OCI-LY7 (cell line): ENCODE data around the gene KHK. TPM values are rescaled to one million over a fixed set of nuclear protein-coding genes. Genes with fewer than 3 reads are reported as not detected.

Experiments
- BruUV-seq: library from RNA; stranded (reverse); fragments of 400-500 nt; replicated peaks from 2 replicates; lab custom pipeline; 2021; lab: Mats Ljungman, UMichigan
- CTCF ChIA-PET: fragments of 300-600 bp; sonication (Branson Sonifier 250); formaldehyde crosslinking; loops from one replicate; lab custom pipeline; 2022; ENCODE audit warnings: antibody characterized with exemption; ENCODE audit not compliant: unreplicated experiment; lab: Charles Lee
- POLR2A ChIA-PET: fragments of 300-600 bp; sonication (Branson Sonifier 250); formaldehyde crosslinking; loops from one replicate; lab custom pipeline; 2022; ENCODE audit warnings: antibody characterized with exemption; lab: Charles Lee
- DNase-seq: peaks from one replicate; pipeline ENCODE4 v3.0.0-alpha.2; 2015; ENCODE audit warnings: low spot score
- H2AFZ ChIP-seq: fragments of 200-600 bp; sonication (generic), shearing (Covaris generic); 2 replicates; pipeline ENCODE4 v1.6.1; 2014; ENCODE audit warnings: mild to moderate bottlenecking, antibody characterized with exemption, low read length, moderate library complexity
- H3K27ac ChIP-seq: fragments of 200-600 bp; sonication (generic); 2 replicates; pipeline ENCODE4 v1.5.1; 2014; ENCODE audit warnings: mixed run types, low read depth, mild to moderate bottlenecking, moderate library complexity, low read length, inconsistent platforms; ENCODE audit not compliant: poor library complexity, severe bottlenecking
- H3K36me3 ChIP-seq: fragments of 200-600 bp; sonication (generic); 2 replicates; pipeline ENCODE4 v1.6.1; 2014; ENCODE audit warnings: mild to moderate bottlenecking, antibody characterized with exemption, low read length, moderate library complexity, mixed read lengths; ENCODE audit not compliant: insufficient read depth
- H3K4me1 ChIP-seq: fragments of 200-600 bp; sonication (generic); 2 replicates; pipeline ENCODE4 v1.5.1; 2014; ENCODE audit warnings: mild to moderate bottlenecking, low read length; ENCODE audit not compliant: insufficient read depth, poor library complexity, severe bottlenecking
- H3K4me2 ChIP-seq: fragments of 200-600 bp; sonication (generic); 2 replicates; pipeline ENCODE4 v1.6.1; 2014; ENCODE audit warnings: mild to moderate bottlenecking, low read length
- H3K4me3 ChIP-seq: fragments of 200-600 bp; sonication (generic); 2 replicates; pipeline ENCODE4 v1.5.1; 2014; ENCODE audit warnings: mild to moderate bottlenecking, low read depth, low read length; ENCODE audit not compliant: poor library complexity, severe bottlenecking
- H3K79me2 ChIP-seq: fragments of 200-600 bp; sonication (generic); 2 replicates; pipeline ENCODE4 v1.6.1; 2016; ENCODE audit warnings: low read depth, mild to moderate bottlenecking, low read length, moderate library complexity, mixed read lengths; ENCODE audit not compliant: insufficient read depth
- H3K9me2 ChIP-seq: fragments of 200-600 bp; sonication (generic); 2 replicates; pipeline ENCODE4 v1.6.1; 2016; ENCODE audit warnings: mild to moderate bottlenecking, low read length, mixed read lengths; ENCODE audit not compliant: insufficient read depth
- H3K9me3 ChIP-seq: fragments of 200-600 bp; sonication (generic); 2 replicates; pipeline ENCODE4 v1.6.1; 2014; ENCODE audit warnings: mild to moderate bottlenecking, mixed run types, low read length, mixed read lengths
- H4K20me1 ChIP-seq: fragments of 200-600 bp; sonication (generic); 2 replicates; pipeline ENCODE4 v1.6.1; 2014; ENCODE audit warnings: mild to moderate bottlenecking, antibody characterized with exemption, low read length, moderate library complexity, mixed read lengths; ENCODE audit not compliant: insufficient read depth
- EZH2phosphoT487 ChIP-seq: fragments of 200-600 bp; sonication (generic); IDR thresholded peaks from 2 replicates; pipeline ENCODE4 v1.6.1; 2018; ENCODE audit warnings: low read depth, borderline replicate concordance, mild to moderate bottlenecking, mixed run types, antibody characterized with exemption, low read length, moderate library complexity, mixed read lengths
- intact Hi-C: fragments of 100-400 bp; cut with micrococcal nuclease; formaldehyde crosslinking; loops from one replicate; pipeline ENCODE4 v1.10.0; 2022; ENCODE audit not compliant: unreplicated experiment
- total RNA-seq, 2 experiments: library from RNA; depleted of rRNA in 1 of 2; stranded (reverse); fragments of >200 nt in 1 of 2; shearing (Covaris generic) in 1 of 2; gene quantifications; 2 replicates each; pipeline ENCODE4 v1.2.3, GENCODE V29; 2014 to 2022
- TF ChIP-seq, protein P1 (sequence below): fragments of 200-600 bp; sonication (generic); conservative IDR thresholded peaks from 2 replicates; pipeline ENCODE4 v1.5.1; 2014; ENCODE audit warnings: mild to moderate bottlenecking, antibody characterized with exemption, low read length, moderate library complexity, mixed read lengths

The KHK gene
- total RNA-seq, 2 experiments from 2014 or later: 9.7 to 17.9 TPM

DNA sequence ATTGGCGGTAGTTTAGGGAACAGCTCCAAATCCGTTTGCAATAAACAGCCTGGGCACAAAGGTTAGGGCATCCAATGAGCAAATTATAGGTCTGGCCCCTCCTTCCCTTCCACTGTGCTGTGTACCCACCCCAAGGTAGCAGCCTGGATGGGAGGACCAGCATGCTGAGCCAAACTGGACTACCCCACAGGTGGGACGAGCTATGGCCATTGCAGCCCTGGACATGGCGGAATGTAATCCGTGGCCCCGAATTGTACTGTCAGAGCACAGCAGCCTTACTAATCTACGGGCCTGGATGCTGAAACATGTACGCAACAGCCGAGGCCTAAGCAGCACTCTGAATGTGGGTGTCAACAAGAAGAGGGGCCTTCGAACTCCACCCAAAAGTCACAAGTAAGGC is 28.4 kb upstream of the KHK start:
- ChIA-PET POLR2A (interaction anchor here (1.1 kb wide), 1 partner anchor 10 kb away, joined by 3 read pairs; no protein-coding TSS in a partner anchor), CTCF (no interaction called here)
- no peak overlapping the region for H2AFZ ChIP-seq
- intact Hi-C loops: no loop called here
- H3K79me2 ChIP-seq: no peaks in the 10 kb centered on the region
- TF ChIP-seq, protein P1, sequence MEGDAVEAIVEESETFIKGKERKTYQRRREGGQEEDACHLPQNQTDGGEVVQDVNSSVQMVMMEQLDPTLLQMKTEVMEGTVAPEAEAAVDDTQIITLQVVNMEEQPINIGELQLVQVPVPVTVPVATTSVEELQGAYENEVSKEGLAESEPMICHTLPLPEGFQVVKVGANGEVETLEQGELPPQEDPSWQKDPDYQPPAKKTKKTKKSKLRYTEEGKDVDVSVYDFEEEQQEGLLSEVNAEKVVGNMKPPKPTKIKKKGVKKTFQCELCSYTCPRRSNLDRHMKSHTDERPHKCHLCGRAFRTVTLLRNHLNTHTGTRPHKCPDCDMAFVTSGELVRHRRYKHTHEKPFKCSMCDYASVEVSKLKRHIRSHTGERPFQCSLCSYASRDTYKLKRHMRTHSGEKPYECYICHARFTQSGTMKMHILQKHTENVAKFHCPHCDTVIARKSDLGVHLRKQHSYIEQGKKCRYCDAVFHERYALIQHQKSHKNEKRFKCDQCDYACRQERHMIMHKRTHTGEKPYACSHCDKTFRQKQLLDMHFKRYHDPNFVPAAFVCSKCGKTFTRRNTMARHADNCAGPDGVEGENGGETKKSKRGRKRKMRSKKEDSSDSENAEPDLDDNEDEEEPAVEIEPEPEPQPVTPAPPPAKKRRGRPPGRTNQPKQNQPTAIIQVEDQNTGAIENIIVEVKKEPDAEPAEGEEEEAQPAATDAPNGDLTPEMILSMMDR: no peak
- no peak for TF ChIP-seq EZH2phosphoT487
- H3K36me3 ChIP-seq: peaks cover 82% of the 10 kb centered on the region
- no peaks in the 10 kb centered on the region for H4K20me1 ChIP-seq
- H3K27ac ChIP-seq: no peak overlapping the region
- BruUV-seq: no TSS peak
- H3K4me3 ChIP-seq: no peak overlapping the region
- no peaks in the 10 kb centered on the region for H3K4me1 ChIP-seq
- DNase-seq: no peak
- H3K9me2 ChIP-seq: no peaks in the 10 kb centered on the region
- H3K4me2 ChIP-seq: no peak overlapping the region
- no peaks in the 10 kb centered on the region for H3K9me3 ChIP-seq

GRCh38 chr2:27059141-27059820 is 27.3 kb upstream of the KHK start:
- no peak overlapping the region for H3K4me3 ChIP-seq
- POLR2A ChIA-PET: interaction anchor here (1.1 kb wide), 1 partner anchor 9 kb away, joined by 3 read pairs; no protein-coding TSS in a partner anchor
- no peak for TF ChIP-seq EZH2phosphoT487
- TF ChIP-seq, protein P1: no peak
- BruUV-seq: no TSS peak
- CTCF ChIA-PET: no interaction called here
- no peak overlapping the region for H3K27ac ChIP-seq
- no peaks in the 10 kb centered on the region for H3K4me1 ChIP-seq
- no peaks in the 10 kb centered on the region for H3K79me2 ChIP-seq
- no peaks in the 10 kb centered on the region for H3K9me3 ChIP-seq
- H3K36me3 ChIP-seq: peaks cover 72% of the 10 kb centered on the region
- H4K20me1 ChIP-seq: no peaks in the 10 kb centered on the region
- intact Hi-C loops: no loop called here
- no peak overlapping the region for H3K4me2 ChIP-seq
- no peak for DNase-seq
- H3K9me2 ChIP-seq: no peaks in the 10 kb centered on the region
- H2AFZ ChIP-seq: no peak overlapping the region

DNA sequence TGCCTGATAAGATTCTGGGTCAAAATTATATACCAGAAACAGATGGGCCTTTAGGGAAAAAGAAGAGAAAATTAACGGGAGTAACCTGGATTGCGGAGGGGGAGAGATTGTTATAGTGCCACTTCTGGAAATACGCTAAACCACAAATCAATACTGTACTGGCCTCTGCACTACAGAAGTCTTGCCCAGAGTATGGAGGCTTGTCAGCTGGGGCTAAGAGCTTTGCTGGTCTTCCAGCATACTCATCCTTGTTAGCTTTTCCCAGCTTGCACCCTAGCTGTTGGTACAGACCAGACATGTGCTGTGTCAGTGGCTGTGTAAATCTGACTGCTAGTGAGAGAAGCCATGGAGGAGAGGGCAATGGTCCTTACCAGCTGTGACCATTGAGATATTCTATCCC is 26.2 kb upstream of the KHK start:
- no peaks in the 10 kb centered on the region for H3K79me2 ChIP-seq
- no peaks in the 10 kb centered on the region for H3K9me2 ChIP-seq
- ChIA-PET CTCF (no interaction called here), POLR2A (no interaction called here)
- H2AFZ ChIP-seq: no peak overlapping the region
- no peak overlapping the region for H3K27ac ChIP-seq
- TF ChIP-seq, protein P1: no peak
- TF ChIP-seq EZH2phosphoT487: no peak
- BruUV-seq: no TSS peak
- no peaks in the 10 kb centered on the region for H3K4me1 ChIP-seq
- DNase-seq: no peak
- H3K4me2 ChIP-seq: no peak overlapping the region
- intact Hi-C loops: no loop called here
- peaks cover 71% of the 10 kb centered on the region for H3K36me3 ChIP-seq
- H3K4me3 ChIP-seq: no peak overlapping the region
- no peaks in the 10 kb centered on the region for H3K9me3 ChIP-seq
- H4K20me1 ChIP-seq: no peaks in the 10 kb centered on the region
